Hippocampal formation (tissue), 2 donors: ENCODE results near the gene C5orf63.
"Not testable (repeated sequence)": the region's sequence is repeated elsewhere in the genome, so short reads cannot be mapped to it uniquely, and the experiment has no call there.

ENCODE experiments used
- DNase-seq, 2 donors: peaks; one replicate each; lab custom pipeline; 2025; lab: John Stamatoyannopoulos, UW

C5orf63 gene

GRCh38 chr5:127030259-127031146 lies 42.8 kb downstream of the C5orf63 start, which contains the start of gene MARCHF3:
TSS of gene MARCHF3 (minus strand) at chr5:127030558. CDS start at chr5:126918171, 112,387 bp downstream.
- DNase-seq = peak; percentile 89 to 91

GRCh38 chr5:127029581-127030258 lies 43.6 kb downstream of the C5orf63 start:
- peak; percentile 24 to 57 for DNase-seq

- no peak for DNase-seq
Measured at GRCh38 chr5:127028822-127029457, 44.4 kb downstream of the C5orf63 start.

GRCh38 chr5:127027539-127027938 lies 45.8 kb downstream of the C5orf63 start:
- no peak for DNase-seq

GRCh38 chr5:127026166-127026565 lies 47.1 kb downstream of the C5orf63 start:
- DNase-seq = no peak

- no peak for DNase-seq
Measured at GRCh38 chr5:127025467-127025866, 47.8 kb downstream of the C5orf63 start.

- DNase-seq = no peak
Measured at GRCh38 chr5:127024821-127025220, 48.5 kb downstream of the C5orf63 start.

GRCh38 chr5:127023552-127024191 lies 49.6 kb downstream of the C5orf63 start:
- DNase-seq = not testable (repeated sequence)

- DNase-seq = no peak
Measured at GRCh38 chr5:127022846-127023245, 50.5 kb downstream of the C5orf63 start.

GRCh38 chr5:127019928-127020327 lies 53.4 kb downstream of the C5orf63 start:
- DNase-seq = no peak

- not testable (repeated sequence) for DNase-seq
Measured at GRCh38 chr5:127016722-127017121, 56.6 kb downstream of the C5orf63 start.

- DNase-seq = no peak
Measured at GRCh38 chr5:127015716-127016115, 57.6 kb downstream of the C5orf63 start.

- no peak for DNase-seq
Measured at GRCh38 chr5:127014573-127014972, 58.7 kb downstream of the C5orf63 start.

- DNase-seq = no peak
Measured at GRCh38 chr5:127013407-127013806, 59.9 kb downstream of the C5orf63 start.

GRCh38 chr5:127012916-127013315 lies 60.4 kb downstream of the C5orf63 start:
- no peak for DNase-seq

- DNase-seq = no peak
Measured at GRCh38 chr5:127011961-127012644, 61.2 kb downstream of the C5orf63 start.

- no peak for DNase-seq
Measured at GRCh38 chr5:127011153-127011552, 62.1 kb downstream of the C5orf63 start.

GRCh38 chr5:127010362-127010761 lies 62.9 kb downstream of the C5orf63 start:
- no peak for DNase-seq

- no peak for DNase-seq
Measured at GRCh38 chr5:127009784-127010183, 63.5 kb downstream of the C5orf63 start.

- no peak for DNase-seq
Measured at GRCh38 chr5:127008300-127008975, 64.9 kb downstream of the C5orf63 start.

GRCh38 chr5:127007522-127007921 lies 65.8 kb downstream of the C5orf63 start:
- DNase-seq = no peak
